Measurements from ENCODE around the gene FGR.
"Not testable (repeated sequence)": the region's sequence is repeated elsewhere in the genome, so short reads cannot be mapped to it uniquely, and the experiment has no call there.

The FGR gene

GRCh38 chr1:27635396-27636142 is 584 bp upstream of the FGR start:
- no peak for DNase-seq (ENCODE audit: low read depth, low spot score)

DNA sequence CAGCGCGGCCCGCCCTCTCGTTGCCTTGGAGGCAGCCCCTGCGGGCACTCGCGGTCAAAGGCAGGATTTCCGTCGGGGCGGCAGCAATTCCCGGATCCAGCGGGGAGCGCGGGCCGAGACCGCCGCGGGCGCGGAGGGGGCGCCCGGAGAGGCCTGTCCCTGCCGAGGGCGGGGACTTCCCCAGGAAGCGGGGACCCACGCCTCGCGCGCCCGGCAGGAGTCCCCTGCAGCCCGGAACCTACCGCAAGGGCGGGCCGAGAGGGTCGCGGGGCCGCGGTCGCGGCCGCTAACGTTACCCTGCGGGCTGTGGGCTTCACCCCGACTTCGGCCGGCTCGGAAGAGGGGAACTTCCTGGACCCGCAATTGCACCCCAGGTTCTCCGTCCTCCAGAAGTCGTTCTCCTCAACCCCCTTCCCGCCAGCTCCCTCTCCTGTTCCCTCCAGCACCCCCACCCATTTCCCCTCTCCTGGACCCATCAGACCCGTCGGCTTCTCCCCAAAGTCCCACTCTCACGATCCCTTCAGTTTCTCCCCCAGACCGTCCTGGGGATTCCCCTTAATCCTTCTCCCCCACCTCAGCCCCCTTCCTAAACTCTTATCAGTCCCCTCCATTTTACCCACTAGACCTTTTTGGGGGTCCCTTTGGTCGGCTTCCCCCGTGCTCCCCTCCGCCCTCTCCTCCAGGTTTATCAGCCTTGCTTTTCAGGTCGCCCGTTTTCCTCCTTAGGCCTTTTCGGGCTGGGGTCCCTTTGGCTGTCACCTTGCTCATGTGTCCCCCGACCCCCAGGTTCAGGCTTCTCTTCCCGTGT is 604 bp downstream of the FGR start:
- DNase-seq (ENCODE audit: low read depth, low spot score), result no peak

DNA sequence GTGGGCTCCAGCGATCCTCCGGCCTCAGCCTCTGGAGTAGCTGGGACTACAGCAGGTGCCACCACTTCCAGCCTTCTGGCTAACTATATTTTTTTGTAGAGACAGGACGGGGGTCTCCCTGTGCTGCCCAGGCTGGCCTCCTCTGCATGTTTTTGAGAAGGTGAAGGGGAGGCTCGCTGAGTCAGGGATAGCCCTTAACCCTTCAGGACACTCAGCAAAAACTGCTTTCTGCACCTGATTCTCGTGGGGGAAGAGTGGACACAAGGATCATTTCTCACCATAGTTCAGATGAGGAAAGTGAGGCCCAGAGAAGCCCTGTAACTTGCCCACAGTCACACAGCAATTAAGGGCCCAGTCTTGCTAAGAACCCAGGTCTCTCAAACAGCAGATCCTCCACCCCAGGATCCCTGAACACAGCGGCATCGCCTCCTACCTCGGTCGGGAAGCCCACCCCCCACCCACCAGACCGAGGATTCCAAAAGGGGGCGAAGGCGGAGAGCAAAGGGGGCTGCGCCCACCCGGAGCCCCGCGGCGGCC is 1.3 kb downstream of the FGR start:
- DNase-seq (ENCODE audit: low read depth, low spot score), result no peak

DNA sequence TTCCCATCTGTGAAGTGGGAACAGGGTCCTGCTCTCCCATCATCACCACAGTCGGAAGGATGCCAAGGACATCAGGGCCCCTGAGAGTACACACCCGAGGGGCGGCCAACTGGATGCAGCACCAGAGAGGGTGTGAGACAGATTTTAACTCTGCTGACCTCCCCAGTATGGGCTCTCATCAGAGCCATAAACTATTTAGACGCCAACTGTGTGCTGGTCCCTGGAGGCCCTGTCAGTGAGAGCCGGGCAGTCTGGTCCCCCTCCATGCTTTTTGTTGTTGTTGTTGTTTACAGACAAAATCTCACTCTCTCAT is 1.7 kb downstream of the FGR start:
- no peak for DNase-seq (ENCODE audit: low read depth, low spot score)

DNA sequence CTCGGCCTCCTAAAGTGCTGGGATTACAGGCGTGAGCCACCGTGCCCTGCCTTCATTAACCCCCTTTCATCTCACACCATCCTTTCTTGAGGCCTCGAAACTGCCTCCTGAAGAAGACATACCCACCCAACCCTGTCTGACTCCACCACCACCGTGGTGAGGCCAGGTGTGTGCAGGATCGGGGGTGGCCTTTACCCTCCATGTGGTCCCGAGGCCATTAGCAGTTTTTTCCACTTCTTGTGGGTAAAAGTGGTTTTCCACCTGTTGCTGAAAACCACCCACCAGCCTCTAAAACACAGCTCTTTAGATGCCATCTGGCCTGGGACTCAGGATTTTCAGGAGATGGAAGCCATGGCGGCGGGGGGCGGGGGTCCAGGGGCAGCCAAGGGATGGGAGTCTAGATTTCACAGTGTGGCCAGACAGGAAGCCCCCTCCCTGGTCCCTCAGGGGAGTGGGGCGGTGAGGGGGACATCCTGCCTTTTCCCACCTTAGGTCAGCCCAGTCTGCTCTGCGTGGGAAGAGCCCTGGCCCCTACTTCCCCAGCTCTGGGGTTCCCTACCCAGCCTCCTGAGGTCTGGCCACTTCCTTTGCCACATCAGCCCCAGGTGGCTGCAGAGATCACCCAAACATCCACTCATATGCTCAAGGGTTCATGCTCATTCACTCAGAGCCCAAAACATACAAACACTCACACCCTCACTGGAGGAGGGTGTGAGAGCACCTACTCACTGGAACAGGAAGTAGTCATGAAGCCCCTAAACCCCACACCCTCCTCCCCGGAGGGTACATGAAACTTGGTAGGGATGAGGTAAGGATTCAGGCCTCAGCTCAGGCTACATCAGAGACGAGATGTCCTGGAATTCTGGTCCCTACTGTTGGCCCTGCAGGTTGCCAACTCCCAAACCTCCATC is 2.3 kb downstream of the FGR start:
- no peak for DNase-seq (ENCODE audit: low read depth, low spot score)

GRCh38 chr1:27630859-27631491 is 4.0 kb downstream of the FGR start:
- DNase-seq (ENCODE audit: low read depth, low spot score), result no peak

DNA sequence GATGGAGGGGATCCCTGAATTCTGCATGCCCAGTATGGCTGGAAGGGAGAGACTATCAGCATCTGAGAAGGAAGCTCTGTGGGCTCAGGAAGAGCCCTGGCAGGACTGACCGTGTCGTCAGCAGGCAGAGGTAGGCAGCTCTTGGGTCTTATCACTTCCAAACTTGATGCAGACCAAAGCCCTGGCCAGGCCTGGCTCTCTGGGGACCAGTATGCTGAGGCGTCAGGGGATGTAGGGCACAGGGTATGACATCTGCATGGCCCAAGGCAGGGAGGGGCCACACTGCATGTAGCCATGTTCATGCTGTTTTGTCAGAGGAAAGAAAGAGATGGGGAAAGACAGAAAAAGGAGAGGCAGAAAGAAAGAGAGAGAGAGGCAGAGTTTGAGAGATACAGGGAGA is 6.3 kb downstream of the FGR start:
- no peak for DNase-seq (ENCODE audit: low read depth, low spot score)

- not testable (repeated sequence) for DNase-seq (ENCODE audit: low read depth, low spot score)
Measured at GRCh38 chr1:27627733-27628132, 7.3 kb downstream of the FGR start.

DNA sequence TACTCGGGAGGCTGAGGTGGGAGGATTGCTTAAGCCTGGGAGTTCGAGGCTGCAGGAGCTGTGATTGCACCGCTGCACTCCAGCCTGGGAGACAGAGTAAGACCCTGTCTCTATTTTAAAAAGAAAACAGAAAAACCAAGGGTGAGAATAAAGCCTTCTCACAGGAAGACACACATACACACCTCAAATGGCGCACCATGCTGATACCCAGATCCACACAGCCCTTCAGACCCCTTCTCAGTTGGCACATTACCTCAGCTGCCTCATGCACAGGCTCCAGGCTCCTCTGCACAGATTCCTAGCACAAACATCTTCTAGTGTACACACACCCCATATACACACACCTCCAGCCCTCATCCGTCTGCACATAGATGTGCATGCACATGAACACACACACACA is 7.9 kb downstream of the FGR start:
- no peak for DNase-seq (ENCODE audit: low read depth, low spot score)

DNA sequence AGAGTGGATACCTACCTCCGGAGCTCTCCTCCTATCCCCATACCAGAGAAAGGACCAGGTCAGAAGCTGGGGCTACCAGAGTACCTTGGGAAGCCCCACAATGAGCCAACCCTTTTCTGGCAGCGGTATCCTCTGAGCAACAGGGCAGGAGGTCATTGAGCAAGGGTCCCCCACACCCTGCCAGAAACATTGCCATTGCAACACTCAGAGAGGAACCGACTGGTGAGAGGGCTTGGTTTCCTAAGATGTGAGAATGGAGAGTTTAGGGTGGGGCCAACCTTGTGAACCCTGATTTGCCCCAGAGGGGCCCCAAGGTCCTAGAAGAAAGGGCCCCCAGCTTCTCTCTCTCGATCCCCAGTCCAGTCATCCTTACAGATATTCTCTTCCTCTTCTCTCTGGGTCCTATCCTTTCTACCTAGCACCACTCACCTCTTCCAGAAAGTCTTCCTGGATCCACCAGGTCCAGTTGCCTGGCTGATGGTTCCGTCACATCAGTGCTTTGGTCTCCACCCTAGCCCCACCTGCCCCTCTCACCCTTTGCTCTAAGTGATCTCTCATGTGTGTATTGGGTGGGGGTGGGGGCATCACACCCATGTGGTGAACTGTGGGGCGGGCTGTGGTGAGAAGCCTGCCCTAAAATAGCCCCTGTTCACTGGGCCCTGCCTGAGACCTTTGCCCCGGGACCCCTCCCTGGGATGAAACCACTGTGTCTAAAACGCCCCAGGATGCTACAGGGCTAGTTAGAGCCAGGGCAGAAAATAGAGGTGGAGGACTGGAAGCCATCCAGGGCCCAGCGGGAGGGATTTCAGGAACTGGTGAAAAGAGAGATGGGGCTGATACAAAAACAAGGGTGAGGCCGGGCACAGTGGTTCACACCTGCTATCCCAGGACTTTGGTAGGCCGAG is 8.7 kb downstream of the FGR start:
- no peak for DNase-seq (ENCODE audit: low read depth, low spot score)

DNA sequence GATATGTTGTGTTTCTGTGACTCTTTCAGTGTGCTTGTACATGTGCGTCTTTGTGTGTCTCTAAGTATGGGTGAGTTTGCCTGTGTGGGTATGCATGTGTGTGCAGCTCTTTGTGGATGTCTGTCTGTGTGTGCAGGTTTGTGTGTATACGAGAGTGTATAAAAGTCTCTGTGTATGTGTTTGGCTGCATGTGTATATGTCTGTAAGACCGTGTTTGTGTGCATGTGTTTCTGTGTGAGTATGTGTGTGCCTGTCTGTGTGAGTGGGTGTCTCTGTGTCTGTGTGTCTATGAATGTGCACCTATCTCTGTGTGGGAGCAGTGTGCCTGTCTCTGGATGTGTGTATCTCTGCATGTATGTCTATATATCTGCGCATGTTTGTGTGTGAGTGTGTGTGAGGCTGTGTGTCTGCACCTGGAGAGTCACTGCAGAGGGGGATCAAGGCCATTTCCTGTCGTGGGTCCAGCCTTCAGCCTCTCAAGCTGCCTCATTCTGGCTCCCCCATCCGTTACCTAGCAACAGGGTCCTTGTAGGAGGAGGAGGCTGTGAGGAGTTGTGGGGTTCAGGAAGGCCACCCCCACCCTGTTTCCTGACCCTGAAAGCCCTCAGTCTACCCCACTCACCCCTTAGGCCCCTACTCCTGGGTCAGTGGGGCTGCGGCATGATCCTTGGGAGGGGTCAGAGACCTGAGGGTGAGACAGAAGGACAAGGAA is 10.4 kb downstream of the FGR start:
- DNase-seq (ENCODE audit: low read depth, low spot score), result no peak

DNA sequence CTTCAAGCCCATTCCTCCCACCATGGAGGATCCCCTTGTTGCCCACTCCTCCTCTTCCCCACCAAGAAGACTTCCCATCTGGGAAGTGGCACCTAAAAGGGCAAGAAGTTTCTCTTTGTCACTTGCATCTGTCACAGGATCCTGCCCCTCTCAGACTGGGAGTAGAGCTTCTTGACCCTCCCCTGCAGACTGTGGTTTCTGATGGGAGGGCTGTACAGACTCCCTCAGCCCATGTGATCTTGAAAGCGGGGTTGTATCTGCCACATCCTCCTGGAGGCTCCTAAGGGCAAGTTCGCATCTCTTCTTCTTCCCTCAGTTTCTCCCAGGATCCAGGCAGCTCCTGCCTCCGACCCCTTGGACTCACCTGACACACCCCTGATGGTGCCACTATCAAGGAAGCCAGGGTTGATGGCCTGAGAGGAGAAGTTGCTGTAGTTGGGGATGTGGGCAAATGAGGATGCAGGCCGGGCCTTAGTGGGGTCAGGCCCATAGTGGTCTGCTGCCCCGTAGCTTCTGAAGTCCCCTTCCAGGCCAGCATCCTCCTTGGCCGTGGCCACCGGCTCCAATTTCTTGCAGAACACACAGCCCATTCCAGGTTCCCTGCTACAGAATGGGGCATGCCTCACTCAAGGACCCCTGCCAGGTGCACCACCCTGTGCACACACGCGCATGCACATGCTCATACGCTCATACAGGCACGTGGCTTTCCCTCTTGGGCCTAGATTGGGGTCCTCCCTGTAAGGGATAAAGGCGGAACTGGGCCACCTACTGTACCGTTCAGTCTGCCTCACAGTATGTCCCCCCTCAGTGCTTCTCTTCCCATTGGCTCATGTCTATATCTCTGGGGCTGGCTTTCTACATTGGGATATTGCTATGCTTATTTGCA is 11.4 kb downstream of the FGR start:
- no peak for DNase-seq (ENCODE audit: low read depth, low spot score)

GRCh38 chr1:27622828-27623227 is 12.2 kb downstream of the FGR start:
- no peak for DNase-seq (ENCODE audit: low read depth, low spot score)

DNA sequence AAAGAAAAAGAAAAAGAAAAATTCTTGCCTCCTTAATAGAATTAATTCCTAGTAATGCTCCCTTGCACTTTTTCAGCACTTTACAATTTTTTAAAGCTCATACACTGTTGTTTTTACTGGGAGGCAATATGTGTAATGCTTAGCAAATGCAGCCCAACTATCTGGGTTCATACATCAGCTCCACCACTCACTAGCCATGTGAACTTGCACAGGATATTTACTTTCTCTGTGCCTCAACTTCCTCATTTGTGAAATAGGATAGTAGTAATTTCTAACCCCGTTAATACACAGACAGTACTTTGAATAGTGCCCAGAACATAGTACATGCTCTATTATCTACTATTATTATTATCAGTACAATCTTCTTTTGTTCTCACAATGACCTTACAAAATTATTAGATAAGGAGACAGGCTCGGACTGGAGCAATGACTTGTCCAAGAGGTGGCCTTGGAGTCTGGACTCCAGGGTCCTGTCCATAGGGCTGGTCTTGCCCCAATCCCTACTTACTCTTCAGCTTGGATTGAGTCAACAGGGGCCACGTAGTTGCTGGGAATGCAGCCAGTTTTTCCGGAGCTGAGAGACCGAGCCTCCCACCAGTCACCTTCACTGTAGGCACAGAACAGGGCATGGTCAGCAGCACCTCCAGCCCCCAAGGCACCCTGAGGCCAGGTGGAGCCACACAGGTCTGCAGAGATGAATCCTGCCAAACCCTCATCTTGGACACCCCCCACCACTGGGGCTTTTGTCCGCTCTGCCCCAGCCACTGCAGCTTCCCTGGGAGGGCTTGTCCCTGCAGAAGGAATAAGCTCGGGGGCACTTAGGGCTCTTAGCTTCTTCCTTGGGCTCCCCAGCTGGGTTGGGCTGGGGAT is 13.7 kb downstream of the FGR start:
- no peak for DNase-seq (ENCODE audit: low read depth, low spot score)

DNA sequence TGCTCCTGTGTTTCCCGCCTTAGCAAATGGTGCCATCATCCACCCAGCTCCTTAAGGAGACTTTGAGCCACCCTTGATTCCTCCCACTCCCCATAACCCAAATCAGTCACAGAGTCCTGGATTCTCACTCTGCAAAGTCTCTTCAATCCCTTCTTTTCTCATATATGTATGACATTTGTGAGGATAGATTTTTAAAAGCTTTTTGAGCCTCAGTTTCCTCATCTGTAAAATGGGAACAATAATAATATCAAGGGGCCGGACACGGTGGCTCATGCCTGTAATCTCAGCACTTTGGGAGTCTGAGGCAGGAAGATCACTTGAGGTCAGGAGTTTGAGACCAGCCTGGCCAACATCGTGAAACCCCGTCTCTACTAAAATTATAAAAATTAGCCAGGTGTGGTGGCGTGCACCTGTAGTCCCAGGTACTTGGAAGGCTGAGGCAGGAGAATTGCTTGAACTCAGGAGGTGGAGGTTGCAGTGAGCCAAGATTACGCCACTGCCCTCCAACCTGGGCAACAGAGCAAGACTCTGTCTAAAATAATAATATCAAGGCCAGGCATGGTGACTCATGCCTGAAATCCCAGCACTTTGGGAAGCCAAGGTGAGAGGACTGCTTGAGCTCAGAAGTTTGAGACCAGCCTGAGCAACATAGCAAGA is 15.1 kb downstream of the FGR start:
- DNase-seq (ENCODE audit: low read depth, low spot score), result not testable (repeated sequence)

DNA sequence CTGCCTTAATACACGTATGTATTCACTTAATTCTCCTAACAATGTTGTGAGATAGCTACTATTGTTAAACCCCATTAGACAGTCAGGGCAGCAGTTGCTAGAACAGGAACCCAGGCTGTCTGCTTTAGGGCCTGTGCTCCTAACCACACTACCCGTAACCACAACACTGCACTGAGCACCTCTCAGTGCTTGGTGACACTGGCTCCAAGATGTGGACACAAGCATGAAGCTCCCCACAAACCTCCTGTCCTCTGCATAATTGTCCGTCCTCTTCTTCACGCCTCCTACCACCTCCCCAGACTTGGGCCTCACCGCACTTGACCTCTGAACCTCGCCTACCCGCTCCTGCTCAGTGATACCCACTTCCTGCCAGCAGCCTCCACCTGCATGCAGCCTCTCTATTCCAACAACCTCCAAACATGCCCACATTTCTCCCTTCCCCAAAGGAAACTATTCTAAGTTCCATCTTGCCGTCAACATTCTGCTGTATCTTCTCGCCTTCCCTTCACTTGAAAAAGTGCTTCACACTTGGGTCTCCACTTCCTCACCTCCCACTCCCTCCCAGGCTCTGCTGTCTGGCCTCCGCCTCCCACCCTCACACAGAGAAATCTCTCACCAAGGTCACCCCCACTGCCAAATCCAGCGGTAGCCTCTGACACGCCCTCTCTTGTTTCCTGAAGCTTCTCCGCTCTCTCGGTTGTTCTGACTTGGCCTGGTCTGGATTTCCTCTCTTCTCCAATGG is 16.5 kb downstream of the FGR start:
- no peak for DNase-seq (ENCODE audit: low read depth, low spot score)

GRCh38 chr1:27617420-27617819 is 17.6 kb downstream of the FGR start:
- no peak for DNase-seq (ENCODE audit: low read depth, low spot score)
